Stimulated activated CD8-positive, alpha-beta memory T cell treated with anti-CD3 and anti-CD28 coated beads, Interleukin-7, amount 100 ng/mL, for 24 hours (primary cell): ENCODE data around the gene AZGP1.
"Not testable (repeated sequence)": the region's sequence is repeated elsewhere in the genome, so short reads cannot be mapped to it uniquely, and the experiment has no call there.

Experiments
- DNase-seq: peaks from one replicate; pipeline ENCODE4 v3.0.0-alpha.2; 2020; ENCODE audit warnings: low read depth

Gene AZGP1

DNA sequence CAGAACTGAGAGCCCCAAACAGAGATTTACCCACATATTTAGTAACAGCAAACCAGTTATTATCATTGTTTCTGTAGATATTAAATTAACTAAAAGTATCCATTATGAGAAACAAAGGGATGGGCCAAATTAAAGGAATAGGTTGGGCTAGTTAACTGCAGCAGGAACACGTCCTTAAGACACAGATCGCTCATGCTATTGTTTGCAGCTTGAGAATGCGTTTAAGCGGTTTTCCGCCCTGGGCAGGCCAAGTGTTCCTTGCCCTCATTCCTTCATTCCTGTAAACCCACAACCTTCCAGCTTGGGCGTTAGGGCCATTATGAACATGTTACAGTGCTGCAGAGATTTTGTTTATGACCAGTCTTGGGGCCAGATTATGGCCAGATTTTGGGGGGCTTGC is 25.0 kb downstream of the AZGP1 start:
- not testable (repeated sequence) for DNase-seq

DNA sequence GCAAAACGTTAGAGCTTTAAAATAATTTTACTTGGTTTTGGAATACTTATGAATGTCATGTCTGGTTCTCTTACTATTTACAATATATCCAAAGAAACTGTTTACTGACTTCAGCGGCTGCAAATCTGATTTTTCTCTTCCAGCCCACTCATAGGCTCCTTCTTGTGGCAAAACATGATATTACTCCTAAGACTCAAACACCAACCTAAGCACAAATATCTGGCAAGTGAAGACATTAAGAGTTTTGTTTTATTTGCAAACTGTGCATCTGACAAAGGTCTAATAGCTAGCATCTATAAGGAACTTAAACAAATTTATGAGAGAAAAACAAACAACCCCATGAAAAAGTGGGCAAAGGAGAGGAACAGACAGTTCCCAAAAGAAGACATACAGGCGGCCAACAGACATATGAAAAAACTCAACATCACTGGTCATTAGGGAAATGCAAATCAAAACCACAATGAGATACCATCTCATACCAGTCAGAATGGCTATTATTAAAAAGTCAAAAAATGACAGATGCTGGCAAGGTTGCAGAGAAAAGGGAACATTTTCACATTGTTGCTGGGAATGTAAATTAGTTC is 26.1 kb downstream of the AZGP1 start:
- DNase-seq = no peak

DNA sequence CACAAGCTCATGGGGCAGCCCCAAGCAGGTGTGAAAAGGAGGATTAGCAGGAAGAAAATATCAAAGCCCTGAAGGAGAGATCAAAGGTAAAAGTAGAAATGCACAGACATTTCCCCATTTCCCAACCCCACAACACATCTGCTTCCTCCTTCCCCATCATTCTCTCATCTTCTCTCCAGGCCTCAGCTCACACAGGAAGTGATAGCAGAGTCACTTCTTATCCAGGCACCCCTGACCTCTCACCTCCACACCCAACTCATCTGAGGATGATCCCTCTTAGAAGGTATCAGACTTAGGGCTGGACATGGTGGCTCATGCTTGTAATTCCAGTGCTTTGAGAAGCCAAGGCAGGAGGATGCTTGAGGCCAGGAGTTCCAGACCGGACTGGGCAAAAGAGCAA is 28.2 kb downstream of the AZGP1 start:
- DNase-seq = no peak

DNA sequence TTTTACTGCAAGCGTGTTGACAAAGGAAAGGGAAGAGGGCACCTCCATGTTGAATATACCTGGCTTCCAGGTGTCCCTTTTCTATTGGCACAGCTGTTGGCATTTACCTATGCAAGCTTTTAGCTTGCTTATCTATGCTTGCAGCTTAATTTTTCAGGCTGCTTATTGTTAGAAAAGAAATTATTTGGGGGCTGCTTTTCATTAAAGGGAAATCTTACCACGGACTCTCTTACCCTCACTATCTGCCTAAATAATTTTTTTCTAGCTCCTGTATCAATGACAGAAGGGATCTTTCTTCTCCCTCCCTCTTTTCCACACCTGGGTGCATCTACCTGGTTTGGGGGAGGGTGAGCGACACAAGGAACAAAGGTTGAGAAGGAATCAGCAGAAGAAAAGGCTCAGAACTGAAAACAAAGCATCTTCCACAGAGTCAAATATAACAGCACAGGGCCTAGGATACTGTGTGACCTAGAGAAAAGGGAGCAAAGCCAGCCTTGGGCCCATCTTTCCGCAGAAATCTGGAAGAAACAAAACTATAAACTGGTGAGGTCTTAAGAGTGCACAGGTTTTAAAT is 31.2 kb downstream of the AZGP1 start:
- DNase-seq = no peak

DNA sequence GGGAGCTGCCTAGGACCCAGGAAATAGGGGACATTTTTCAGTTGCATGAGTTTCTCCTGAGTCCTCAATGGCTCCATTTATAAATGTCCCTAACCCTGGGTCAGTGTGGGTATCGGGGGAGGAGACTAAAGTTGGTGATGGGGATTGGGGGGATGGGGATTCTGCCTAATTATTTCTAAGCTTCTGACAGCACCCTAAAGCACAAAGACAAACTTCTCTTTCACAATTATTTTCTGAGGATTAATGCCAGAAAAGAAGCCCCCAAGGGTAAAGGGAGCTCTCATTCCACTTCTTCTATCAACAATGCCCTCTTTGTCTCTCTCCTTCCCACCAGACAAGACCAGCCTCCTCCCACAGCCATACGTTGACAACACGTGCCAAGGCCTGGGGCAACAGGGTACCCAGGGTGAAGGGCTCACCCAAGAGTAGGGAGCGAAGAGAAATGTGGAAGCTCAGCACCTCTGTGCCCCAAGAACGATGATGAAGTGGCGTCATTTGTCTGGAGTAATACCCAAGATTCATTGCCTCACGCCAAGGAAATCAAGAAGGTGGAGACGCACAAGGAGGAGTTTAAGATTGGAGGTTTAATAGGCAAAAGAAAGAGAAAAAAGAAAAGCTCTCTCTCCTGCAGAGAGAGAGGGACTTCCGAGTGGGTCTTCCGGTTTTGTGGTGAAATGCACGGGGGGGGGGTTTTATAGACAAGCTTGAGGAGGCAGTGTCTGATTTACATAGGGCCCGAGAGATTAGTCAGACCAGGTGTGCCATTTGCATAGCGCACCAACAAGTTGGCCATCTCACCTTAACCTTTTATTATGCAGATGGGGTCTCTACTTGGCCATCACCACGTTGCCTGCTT is 32.0 kb downstream of the AZGP1 start:
- no peak for DNase-seq

DNA sequence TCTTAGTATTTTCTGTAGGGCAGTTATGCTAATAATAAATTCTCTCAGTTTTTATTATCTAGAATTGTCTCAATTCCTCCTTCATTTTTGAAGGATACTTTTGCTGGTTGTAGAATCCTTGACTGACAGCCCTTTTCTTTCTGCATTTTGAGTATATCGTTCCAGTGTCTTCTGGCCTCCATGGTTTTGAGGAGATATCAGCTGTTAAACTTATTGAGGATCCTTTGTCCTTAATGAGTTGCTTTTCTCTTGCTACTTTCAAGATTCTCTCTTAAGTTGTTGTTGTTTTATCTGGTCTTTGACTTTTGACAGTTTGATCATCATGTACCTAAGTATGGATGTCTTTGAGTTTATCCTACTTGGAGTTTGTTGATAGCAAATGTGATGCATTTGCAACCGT is 37.5 kb downstream of the AZGP1 start:
- DNase-seq = no peak

DNA sequence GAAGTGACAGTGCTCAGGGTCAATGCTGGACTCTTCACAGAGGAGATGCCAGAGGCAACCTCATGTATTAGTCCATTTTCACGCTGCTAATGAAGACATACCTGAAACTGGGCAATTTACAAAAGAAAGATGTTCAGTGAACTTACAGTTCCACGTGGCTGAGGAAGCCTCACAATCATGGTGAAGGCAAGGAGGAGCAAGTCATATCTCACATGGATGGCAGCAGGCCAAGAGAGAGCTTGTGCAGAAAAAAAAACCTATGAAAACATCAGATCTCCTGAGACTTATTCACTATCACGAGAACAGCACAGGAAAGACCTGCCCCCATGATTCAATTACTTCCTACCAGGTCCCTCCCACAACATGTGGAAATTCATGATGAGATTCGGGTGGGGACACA is 40.8 kb downstream of the AZGP1 start:
- not testable (repeated sequence) for DNase-seq

DNA sequence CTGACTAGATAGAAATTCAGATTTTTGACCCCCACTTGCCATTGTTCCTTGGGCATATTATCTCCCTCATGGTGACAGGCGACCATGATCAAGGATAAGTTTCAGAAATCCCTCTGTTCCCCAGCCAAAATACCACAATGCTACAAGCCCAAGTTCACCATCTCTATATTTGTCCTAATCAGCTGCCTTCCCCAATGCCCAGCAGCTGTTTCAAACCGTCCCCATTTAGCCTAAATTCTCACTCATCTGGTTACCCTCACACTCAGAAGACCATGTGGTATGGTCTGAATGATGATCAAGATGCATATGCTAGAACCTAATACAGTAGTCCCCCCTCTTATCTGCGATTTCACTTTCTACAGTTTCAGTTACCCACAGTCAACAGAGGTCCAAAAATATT is 45.5 kb downstream of the AZGP1 start:
- DNase-seq = no peak

DNA sequence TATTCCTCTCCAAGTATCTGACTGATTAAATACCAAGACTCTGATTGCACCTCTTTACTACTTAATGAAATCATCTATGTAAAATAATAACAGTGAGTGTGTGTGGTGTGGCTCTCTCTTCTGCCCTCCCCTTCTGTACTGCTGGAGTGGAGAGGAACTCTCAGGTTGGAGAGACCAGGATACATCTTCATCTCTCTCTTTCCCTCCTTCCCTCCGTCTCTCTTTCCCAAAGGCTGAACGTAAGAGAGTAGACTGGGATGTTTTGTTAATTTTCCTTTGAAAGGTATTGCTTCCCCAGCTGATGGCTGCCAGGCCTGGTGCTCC is 46.1 kb downstream of the AZGP1 start:
- no peak for DNase-seq

DNA sequence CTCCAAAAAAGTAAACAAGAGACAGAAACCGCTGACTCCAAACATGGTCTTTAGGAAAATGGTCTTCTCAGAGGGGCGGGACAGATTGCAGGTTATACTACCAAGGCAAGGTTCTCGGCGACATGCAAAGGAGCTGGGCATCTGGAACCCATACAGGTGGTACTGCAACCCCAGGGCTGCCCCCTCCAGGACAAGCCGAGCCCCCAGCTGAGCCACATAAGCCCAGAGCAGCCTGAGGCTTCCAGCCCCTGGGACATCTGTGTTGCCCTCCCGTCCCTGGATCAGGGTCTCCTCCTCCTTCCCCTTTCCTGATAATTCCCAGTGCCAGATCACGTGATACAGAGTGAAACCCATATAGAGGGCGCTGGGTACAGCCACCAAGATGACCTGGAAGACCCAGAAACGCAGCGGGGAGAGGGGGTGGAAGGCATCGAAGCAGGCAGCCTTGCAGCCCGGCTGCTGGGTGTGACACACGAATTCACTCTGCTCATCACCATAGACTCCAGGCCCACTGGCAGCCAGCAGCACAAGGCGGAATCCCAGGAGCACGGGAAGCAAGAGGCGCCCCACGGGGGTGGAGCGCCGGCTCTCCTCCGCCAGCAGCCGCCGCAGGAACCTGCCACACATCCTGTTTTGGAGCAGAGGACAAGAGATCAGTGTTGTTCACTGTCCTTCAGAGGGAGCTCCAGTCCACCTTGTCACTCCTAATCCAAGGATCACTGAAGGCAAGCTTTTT is 46.7 kb downstream of the AZGP1 start, which contains the start of gene GJC3:
TSS of gene GJC3 (minus strand) at position 627 of the 736 bp plus-strand sequence. CDS start at position 627, 0 bp downstream.
- DNase-seq = no peak

DNA sequence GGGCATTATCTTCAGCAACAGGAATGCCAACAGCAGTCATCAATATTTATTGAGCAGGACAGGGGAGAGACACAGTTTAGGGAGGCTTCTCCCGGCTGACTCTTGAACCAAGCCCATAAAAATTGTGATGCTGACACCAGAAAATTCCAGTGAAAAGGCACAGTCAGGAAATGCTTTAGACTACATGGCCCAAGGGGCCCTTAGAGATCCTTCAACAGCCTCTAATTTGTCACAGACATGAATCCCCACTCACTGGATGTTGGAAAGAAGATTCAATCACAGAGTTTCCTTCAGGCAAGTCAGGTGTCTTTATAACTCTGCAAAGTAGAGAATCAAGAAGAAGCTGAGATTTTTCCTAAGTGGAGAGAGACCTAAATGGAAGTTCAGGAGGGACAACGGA is 47.6 kb downstream of the AZGP1 start:
- no peak for DNase-seq

DNA sequence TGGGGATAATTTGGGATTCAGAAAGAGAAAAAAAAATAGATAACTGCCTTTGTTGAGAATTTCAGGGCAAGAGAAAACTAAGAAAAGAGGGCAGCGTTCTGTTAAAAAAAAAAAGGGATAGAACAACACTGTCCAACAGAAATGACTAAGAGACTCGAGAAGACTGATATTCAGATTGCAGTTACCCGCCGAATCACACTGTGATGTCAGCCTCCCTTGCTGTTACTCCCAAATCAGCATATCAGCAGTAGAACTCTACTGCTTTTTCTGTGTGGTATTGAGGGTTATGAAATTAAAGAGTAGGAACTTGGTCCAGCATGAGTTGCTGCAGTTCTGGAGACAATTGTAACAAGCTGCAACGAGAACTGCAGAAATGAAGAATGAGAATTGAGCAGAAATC is 48.3 kb downstream of the AZGP1 start:
- no peak for DNase-seq

DNA sequence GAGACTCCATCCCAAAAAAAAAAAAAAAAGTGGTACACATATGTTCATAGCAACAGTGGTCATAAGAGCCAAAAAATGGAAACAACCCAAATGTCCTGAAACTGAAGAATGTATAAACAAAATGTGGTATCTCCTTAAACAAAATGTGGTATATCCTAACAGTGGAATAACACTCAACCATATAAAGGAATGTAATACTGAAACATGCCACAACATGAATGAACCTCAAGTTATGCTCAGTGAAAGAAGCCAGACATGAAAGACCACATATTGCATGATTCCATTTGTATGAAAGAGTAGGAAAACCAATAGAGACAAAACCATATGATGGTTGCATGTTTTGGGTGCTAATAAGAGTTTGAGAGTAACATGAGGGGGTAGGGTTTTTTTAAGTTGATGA is 49.5 kb downstream of the AZGP1 start:
- DNase-seq = no peak

DNA sequence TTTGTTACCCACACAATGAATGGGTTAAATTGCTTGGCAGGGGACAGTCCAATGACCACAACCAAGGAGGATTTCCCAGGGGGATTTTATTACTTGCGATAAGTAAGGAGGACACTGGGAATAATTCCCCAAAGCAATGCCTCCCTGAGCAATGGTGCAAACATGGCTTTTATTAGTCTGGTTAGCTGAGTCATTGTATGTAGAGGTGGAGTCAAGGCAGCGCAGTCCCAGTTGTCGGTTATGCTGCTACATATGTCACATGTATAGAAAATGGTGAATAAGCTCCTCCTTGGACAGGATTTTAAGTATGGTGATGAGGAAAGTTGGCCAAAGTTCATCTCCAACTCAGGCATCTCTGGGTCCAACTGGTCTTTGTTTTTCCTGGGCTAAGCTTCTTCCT is 52.6 kb downstream of the AZGP1 start:
- no peak for DNase-seq

DNA sequence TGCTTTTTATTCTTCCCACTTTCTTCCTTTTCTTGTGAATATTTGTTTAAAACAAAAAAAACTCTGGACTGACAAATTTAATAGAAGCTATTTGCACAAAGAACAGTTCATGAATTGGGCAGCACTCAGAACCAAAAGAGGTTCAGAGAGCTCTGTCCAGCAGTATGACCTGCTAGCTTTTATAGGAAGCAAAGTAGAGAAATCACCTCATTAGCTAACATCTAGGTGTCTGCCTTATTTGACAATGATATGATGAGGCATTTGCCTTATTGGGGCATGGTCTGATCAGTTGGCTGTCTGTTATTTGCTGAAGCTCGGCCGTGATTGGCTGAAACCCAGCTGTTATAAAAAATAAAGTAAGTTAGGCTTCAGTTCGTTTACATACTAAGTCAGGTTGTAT is 55.7 kb downstream of the AZGP1 start:
- DNase-seq = no peak

DNA sequence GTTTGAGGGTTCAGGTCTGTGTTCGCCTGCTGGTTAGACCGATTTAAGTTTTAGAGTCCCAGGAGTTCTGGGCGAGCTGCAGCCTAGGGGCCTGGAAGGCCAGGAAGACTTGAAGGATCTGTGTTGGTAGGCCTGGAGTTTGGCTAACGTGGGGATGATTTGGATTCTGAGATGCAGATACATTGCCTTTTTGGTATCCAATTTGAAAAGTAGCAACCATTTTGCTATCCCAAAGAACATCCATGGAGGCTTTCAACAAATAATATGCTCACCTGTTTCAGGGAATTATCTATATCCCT is 56.1 kb downstream of the AZGP1 start:
- no peak for DNase-seq

DNA sequence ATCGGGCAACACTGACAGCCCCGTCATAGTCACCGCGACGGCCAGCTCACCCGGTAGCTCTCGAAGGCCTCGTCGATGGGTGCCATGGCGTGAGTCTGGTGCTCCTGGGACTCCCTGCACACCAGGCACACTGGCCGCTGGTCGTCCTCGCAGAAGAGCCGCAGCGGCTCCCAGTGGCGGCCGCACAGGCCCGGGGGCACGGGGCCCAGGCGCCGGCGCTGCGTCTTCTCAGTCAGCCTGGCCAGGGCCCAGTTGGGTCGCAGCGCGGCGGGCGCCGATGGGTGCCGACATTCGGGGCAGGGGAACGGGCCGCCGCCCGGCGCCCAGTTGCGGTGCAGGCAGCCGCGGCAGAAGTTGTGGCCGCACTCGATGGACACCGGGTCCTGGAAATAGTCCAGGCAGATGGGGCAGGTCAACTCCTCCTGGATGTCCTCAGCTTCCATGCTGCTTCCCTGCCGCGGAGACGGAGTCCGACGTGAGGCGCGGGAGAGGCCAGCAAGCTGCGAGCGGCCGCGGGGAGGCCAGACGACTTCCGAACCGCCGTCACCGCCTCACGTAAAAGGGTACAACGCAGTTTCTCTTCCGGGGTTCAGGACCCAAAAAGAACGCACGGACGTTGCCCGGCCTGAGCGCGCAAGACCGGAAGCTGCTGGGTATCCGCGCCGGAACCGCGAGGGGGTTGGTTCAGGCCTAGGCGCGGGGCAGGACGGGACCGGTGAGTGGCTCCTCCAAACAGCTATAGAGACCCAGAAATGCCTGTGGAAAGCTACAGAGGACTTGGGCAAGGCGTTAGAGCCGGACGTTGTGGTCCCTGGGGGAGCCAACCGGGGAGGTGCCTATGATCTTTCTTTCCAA is 56.6 kb downstream of the AZGP1 start, which contains the start of gene TRIM4:
TSS of gene TRIM4 (minus strand) at position 572 of the 855 bp plus-strand sequence. CDS start at position 443, 129 bp downstream.
- DNase-seq = peak; percentile 88
